Gastroesophageal sphincter (tissue), 3 donors: Measurements from ENCODE around the gene MT1B.

ENCODE experiments used
- EP300 ChIP-seq: sonication (generic); formaldehyde crosslinking; IDR thresholded peaks from one replicate; pipeline ENCODE4 v1.6.1; 2017; ENCODE audit warnings: antibody characterized with exemption, mild to moderate bottlenecking
- POLR2AphosphoS5 ChIP-seq: sonication (generic); formaldehyde crosslinking; IDR thresholded peaks from one replicate; pipeline ENCODE4 v1.6.1; 2017; ENCODE audit warnings: antibody characterized with exemption
- TF ChIP-seq, protein P1 (sequence below), 4 experiments: fragments of 200-600 bp in 2 of 4; fragments of 450-650 bp in 2 of 4; sonication (generic) in 1 of 4; IDR thresholded peaks; one replicate each; pipeline ENCODE4 v1.5.1; 2017 to 2019; ENCODE audit warnings: antibody characterized with exemption in 4 of 4, mild to moderate bottlenecking in 2 of 4, moderate library complexity in 2 of 4

DNA sequence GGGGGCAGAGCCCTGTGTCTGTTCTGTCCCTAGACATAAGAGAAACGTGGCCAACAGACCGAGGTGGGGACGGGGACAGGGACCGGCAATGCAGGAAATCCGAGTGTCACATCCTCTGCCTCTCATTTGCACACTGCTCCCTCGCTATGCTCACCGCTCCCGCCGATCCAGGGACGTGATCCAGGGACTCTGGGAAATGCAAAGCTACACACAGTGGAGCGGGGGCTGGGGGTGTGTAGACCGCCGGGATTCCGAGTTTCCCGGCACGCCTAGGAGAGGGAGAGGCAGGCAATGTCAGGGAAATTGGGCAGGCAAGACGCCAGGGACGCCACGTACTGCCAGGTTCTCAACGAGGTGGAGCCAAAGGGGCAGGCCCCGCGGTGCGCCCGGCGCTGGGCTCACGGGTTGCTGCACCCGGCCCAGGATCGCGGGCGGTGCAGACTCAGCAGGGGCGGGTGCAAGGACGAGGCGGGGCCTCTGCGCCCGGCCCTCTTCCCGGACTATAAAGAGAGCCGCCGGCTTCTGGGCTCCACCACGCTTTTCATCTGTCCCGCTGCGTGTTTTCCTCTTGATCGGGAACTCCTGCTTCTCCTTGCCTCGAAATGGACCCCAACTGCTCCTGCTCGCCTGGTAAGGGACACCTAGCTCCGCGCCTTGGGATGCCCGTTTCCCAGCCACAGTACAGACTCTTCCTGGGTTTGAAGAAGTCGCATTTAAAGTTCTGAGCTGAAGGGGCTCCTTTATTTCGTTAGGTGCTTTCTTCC, 30.4 kb downstream of the MT1B start, which contains the start of gene MT1X:
- TF ChIP-seq, protein P1, sequence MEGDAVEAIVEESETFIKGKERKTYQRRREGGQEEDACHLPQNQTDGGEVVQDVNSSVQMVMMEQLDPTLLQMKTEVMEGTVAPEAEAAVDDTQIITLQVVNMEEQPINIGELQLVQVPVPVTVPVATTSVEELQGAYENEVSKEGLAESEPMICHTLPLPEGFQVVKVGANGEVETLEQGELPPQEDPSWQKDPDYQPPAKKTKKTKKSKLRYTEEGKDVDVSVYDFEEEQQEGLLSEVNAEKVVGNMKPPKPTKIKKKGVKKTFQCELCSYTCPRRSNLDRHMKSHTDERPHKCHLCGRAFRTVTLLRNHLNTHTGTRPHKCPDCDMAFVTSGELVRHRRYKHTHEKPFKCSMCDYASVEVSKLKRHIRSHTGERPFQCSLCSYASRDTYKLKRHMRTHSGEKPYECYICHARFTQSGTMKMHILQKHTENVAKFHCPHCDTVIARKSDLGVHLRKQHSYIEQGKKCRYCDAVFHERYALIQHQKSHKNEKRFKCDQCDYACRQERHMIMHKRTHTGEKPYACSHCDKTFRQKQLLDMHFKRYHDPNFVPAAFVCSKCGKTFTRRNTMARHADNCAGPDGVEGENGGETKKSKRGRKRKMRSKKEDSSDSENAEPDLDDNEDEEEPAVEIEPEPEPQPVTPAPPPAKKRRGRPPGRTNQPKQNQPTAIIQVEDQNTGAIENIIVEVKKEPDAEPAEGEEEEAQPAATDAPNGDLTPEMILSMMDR (IDR thresholded peaks at IDR 0.05), result peak in 1 of 4 experiments; percentile 18
- TF ChIP-seq EP300, result no peak
- TF ChIP-seq POLR2AphosphoS5, result peak; percentile 98
